DOHH2 (cell line): ENCODE measurements around the gene ARRDC4.

Source experiments
- CTCF ChIP-seq: fragments of 200-600 bp; sonication (generic); IDR thresholded peaks from one replicate; pipeline ENCODE4 v1.5.1; 2014; ENCODE audit warnings: antibody characterized with exemption, mild to moderate bottlenecking, low read depth, low read length; ENCODE audit not compliant: poor library complexity, severe bottlenecking
- EZH2phosphoT487 ChIP-seq: fragments of 200-600 bp; sonication (generic); IDR thresholded peaks from 2 replicates; pipeline ENCODE4 v1.6.1; 2017; ENCODE audit warnings: borderline replicate concordance, mild to moderate bottlenecking, antibody characterized with exemption, low read length, moderate library complexity, mixed read lengths

- no peak for TF ChIP-seq CTCF
- TF ChIP-seq EZH2phosphoT487, result no peak
Measured at GRCh38 chr15:97992823-97993222, 32.3 kb downstream of the ARRDC4 start.
